ENCODE measurements around the gene CAVIN4.

The CAVIN4 gene

DNA sequence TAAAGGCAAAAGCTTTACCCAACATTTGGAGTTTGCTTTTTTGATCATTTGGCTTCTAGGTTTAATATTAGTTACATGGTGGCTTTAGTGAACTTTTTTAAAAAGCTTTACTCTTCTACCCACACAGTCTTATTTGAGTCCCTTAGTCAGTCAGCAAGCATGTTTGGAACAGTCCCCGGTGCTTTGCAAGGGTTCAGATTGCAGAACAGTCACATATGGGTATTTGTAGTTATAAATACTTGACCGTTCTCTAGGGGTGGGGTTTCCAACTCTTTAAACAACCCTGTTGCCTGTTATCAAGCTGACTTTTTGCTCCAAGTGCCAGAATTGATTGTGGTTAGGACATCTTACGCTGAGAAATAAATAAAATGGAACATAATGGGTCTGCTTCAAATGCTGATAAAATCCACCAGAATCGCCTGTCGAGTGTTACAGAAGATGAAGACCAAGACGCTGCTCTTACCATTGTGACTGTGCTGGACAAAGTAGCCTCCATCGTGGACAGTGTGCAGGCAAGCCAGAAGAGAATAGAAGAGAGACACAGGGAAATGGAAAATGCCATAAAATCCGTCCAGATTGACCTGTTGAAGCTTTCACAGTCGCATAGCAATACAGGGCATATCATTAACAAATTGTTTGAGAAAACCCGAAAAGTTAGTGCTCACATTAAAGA is at the start of gene CAVIN4:
Gene CAVIN4 (plus strand): TSS at position 304 of the 673 bp plus-strand sequence. CDS start 65 bp downstream, at position 369.
- no peak for DNase-seq

DNA sequence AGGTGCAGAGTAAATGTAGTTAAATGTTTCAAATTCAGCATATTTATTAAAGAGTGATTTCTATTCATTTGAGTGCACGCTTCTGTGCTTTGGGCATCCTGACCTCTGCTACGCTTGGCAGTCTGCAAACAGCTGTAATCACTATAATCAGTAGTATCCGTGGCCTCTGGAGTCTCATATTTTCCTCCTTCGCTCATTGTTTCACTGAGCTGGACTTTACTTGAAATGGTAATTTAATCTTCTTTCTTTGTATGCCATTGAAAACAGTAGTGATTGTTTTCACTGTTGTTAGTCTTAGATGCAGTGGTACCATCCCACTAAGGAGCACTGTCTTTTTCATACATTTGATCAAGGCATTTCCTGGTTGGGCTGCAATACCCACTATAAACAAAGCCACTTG is 43.5 kb upstream of the CAVIN4 start:
- DNase-seq, result no peak

- no peak for DNase-seq
Observed at GRCh38 chr9:100540327-100540726, 37.6 kb upstream of the CAVIN4 start.

DNA sequence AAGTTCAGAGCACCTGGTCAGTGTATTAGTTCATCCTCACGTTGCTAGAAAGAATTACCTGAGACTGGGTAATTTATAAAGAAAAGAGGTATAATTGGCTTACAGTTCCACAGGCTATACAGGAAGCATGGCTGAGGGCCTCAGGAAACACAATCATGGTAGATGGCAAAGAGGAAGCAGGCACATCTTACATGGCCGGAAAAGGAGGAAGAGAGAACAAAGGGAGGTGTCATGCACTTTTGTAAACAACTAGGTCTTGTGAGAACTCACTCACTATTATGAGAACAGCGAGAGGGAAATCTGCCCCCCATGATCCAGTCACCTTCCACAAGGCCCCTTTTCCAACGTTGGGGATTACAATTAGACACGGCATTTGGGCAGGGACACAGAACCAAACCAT is 28.8 kb upstream of the CAVIN4 start:
- DNase-seq, result no peak

GRCh38 chr9:100554935-100555401 is 22.9 kb upstream of the CAVIN4 start:
- DNase-seq, result no peak

DNA sequence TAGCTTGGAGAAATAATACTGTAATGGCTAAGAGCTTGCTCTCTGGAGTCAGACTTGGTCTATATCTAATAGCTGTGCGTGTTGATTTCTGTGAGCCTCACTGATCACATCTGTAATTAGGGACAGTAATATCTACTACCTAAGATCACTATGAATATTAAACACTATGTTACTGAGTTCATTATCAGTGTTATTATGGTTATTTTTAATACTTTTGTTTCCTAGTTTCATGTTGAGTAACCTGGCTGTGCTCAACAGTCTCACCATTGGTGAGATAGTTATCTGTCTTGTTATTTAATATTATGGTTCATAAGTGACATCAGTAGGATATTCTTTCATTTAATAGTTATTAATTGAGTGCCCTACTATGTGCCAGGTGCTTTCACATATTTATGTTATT is 22.4 kb upstream of the CAVIN4 start:
- DNase-seq, result no peak

- DNase-seq, result no peak
Observed at GRCh38 chr9:100557053-100557452, 20.8 kb upstream of the CAVIN4 start.

DNA sequence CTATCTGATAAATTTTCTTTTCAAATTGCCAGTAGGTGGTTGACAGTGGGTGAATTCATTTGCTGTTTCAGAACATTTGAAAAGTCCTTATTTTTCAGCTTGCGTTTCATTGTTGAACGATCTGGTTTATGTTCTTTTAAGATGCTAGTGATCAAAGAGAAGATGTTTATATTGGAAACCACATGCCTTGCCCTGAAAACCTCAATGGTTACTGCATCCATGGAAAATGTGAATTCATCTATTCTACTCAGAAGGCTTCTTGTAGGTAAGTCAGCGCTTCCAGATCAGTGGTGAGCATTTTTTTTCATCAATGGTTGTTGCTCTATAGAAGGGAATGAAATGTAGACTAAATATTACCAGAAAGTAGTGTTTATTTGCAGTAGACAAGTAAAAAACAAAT is 16.6 kb upstream of the CAVIN4 start:
- no peak for DNase-seq

- no peak for DNase-seq
Observed at GRCh38 chr9:100567856-100568255, 10.0 kb upstream of the CAVIN4 start.

DNA sequence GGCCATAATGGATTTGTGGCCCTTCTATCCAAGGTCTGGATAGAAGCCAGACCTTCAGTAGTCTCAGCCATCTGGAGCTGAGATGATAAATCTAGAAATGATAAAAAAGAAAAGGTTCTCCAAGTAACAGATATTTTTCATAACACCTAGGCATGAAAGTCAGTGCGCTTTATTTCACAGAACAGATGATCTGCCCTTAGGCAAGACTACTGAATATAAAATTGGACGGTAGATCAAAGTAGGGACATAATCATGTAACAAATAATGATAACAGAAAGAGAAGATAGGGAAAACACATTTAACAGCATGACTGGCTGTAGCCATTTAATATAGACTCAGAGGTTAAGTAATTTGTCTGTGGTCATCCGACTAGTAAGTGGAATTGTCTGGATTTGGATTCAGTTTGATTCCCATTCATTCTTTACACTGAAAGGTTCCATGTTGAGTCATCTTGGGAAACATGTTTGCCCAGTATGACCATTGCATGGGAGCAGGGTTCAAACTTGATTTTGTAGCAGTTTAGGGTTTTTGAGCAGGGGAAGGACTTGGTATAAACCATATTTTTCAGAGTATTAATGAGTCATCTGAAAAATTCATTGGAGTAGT is 4.1 kb upstream of the CAVIN4 start:
- no peak for DNase-seq

- DNase-seq, result no peak
Observed at GRCh38 chr9:100575006-100575405, 2.9 kb upstream of the CAVIN4 start.

GRCh38 chr9:100575765-100576386 is 2.0 kb upstream of the CAVIN4 start:
- no peak for DNase-seq

DNA sequence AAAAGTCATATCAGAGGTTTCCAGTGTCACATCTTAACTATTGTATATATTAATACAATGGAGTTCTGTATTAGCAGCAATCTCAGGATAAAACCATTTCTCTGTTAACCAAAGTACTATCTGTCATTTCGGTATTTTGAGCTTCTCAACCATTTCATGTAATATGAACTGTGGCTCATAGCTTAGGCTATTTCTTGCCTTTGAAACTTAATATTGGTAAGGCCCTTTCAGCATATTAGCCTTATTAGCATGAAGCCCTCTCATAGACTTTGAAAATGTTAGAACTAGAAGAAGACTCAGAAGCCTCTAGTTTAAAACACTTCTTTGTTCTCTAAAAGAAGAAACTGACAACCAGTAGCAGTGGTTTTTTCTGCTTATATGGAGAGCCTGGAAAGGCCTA is 731 bp downstream of the CAVIN4 start:
- DNase-seq, result no peak

GRCh38 chr9:100579665-100580064 is 1.8 kb downstream of the CAVIN4 start:
- DNase-seq, result no peak

DNA sequence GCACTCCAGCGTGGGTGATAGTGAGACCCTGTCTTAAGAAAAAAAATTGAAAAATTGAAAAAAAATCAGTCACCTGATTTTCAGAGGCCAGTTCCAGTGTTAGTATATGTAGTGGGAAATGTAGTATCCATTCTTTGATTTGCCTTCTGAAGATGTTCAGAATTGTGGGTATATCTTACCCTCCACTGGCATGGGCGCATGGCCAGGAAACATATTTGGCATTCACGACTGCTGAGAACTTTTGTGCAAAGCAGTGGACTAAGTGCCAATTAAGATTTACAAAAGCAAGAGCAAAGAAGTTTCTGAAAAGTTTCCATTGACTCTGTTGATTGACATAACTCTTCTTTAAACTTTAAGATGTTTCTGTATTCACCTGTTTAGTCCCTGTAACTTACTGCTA is 2.4 kb downstream of the CAVIN4 start:
- DNase-seq, result no peak

DNA sequence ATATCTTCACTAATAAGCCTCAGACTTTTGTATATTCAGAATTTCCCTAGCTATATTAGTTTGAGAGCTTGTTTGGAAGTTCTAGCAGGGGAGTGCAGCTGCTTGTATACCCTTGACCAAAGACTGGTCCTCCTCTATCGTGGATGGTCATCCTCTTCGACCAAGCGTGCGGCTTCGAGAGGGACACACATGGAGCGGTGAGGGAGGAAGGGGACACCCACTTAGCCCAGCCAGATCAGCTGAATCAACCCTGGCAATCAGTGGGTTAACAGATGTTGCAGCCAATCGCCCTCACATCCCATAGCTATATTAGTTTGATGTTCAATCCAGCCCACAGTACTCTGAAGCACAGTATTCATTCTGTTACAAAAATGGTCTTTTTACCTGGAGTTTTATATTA is 3.2 kb downstream of the CAVIN4 start:
- DNase-seq, result no peak

- DNase-seq, result no peak
Observed at GRCh38 chr9:100581661-100582060, 3.8 kb downstream of the CAVIN4 start.

DNA sequence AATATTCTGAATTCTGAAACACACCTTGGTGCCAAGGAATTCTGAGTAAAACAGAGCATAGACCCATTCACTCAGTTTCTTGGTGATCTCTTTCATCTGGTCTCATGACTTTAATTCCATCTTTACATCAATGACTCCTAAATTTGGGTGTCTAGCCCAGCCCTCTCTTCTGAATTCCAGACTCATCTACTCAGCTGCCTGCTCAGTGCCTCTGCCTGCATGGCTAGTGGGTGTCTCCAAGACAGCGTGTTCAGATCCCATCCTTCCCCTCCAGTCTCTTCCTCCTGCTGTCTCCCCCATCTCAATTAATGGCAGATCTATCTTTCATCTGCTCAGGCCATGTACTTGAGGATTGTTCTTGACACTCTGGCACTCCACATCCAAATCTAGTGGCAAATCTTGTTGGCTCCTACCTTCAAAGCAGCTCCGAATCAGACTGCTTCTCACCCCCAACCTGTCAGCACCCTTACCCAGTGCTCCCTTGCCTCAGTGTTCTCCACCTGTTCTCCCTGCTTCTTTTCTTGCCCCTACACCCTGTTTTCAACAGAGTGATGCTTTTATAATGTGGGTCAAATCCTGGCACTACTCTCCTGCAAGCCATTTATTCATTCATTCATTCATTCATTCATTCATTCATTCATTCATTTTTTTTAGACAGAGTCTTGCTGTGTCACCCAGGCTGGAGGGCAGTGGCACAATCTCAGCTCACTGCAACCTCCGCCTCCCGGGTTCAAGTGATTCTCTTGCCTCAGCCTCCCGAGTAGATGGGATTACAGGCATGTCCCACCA is 5.3 kb downstream of the CAVIN4 start:
- no peak for DNase-seq

GRCh38 chr9:100584951-100585350 is 7.1 kb downstream of the CAVIN4 start:
- DNase-seq, result no peak

GRCh38 chr9:100586093-100586492 is 8.2 kb downstream of the CAVIN4 start:
- no peak for DNase-seq

GRCh38 chr9:100587375-100587774 is 9.5 kb downstream of the CAVIN4 start:
- no peak for DNase-seq

DNA sequence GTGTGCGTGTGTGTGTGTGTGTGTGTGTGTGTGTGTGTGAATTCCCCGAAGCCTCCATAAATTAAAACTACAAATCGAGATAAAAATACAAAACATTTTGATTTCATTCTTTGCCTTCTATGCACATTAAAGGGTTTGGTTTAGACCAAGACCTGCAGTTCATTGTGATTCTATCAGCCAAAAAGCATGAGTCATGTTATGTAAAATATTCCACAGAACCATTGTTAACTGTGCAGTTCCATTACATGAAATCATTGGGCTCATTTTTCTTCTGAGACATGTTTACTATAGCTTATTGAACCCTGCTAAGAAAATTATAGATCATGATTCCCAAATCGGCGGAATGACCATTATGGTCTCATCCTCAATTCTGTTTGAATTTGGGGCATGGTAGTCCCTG is 11.7 kb downstream of the CAVIN4 start:
- no peak for DNase-seq

GRCh38 chr9:100590481-100590880 is 12.6 kb downstream of the CAVIN4 start:
- no peak for DNase-seq

DNA sequence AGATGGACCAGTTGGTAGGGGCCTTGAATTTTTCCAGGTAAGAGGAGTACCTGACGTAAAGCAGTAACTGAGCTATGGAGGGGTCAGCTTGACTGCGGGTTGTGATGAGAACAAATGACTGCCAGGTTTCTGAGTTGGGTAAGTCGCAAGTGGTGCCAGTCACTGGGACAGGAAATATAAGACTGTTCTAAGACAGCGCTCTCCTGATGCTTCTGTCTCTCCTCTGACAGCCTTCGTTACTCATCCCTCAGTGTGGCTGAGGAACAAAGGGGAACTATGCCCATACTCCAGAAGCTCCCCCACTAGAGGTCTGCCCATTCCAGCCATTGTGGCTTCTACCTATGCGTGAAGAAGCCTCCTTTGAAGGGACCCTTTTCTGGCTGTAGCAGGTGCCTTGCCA is 13.3 kb downstream of the CAVIN4 start:
- DNase-seq, result no peak
